NCI-H1048 (cell line): ENCODE data around the gene AIMP1.
"Not testable (repeated sequence)": the region's sequence is repeated elsewhere in the genome, so short reads cannot be mapped to it uniquely, and the experiment has no call there.

Experiments used
- DNase-seq: peaks from one replicate; lab custom pipeline; 2025; lab: John Stamatoyannopoulos, UW

Gene AIMP1

DNA sequence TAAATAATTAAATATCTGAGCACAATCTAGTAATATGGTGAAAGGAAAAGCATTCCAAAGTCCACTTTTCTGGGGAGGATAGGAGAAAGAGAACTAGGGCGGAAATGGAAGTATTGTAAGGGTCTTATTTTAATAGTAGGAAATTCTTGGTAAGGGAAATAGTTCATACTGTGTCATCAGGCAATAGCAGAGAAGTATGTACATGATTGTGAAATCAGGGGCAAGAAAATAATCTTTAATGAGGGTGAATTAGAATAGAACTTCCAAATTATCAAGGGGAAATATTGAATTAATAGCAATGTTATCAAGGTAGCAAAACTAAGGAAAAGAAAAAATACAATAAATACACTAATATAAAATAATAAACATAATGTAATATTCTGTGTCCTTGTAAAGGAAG lies 37.4 kb downstream of the AIMP1 start:
- DNase-seq = no peak

DNA sequence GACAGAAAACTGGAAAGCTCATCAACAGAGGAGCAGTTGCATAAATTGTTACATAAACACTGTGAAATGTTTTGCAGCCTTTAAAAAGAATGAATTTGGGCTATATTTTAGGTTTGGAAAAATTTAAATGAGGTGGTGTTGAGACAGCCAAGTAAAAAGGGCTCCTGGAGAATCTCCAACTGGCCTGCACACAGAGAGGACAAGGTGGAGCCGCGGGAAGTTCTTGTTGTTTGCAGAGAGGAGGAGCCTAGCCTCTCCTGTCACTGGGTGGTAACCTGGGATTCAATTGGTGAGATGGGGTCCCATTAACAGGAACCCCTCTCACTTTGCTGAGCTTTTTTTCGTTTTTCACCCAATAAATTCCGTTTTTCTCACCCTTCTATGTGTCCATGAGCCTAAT lies 38.8 kb downstream of the AIMP1 start:
- no peak for DNase-seq

- DNase-seq = no peak
Observed at GRCh38 chr4:106358899-106359298, 42.5 kb downstream of the AIMP1 start.

GRCh38 chr4:106362086-106362825 lies 45.9 kb downstream of the AIMP1 start:
- no peak for DNase-seq

- DNase-seq = no peak
Observed at GRCh38 chr4:106364282-106364681, 47.9 kb downstream of the AIMP1 start.

DNA sequence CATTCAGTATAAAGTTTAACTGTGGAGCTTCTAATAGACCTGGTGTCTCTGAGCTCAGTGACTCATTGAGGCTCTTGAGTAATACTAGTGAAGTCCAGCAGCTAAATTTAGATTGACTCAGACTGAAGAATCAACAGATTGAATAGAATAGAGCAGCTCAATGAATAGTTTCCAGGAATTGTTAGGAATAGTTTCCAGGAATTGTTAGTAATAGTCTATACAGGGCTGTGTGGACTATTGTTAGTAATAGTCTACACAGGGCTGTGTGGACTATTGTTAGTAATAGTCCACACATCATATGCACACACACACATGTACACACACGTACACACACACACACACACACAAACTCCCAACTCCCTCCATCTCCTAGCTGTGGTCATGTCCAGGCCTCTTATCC lies 49.3 kb downstream of the AIMP1 start:
- DNase-seq = no peak

- no peak for DNase-seq
Observed at GRCh38 chr4:106366026-106366425, 49.7 kb downstream of the AIMP1 start.

GRCh38 chr4:106367072-106367471 lies 50.7 kb downstream of the AIMP1 start:
- no peak for DNase-seq

- no peak for DNase-seq
Observed at GRCh38 chr4:106368678-106369077, 52.3 kb downstream of the AIMP1 start, which contains the start of gene GIMD1. GIMD1 (minus strand) TSS chr4:106368778; CDS start chr4:106367435, 1,343 bp downstream.

- DNase-seq = no peak
Observed at GRCh38 chr4:106369456-106370060, 53.2 kb downstream of the AIMP1 start.

- DNase-seq = no peak
Observed at GRCh38 chr4:106370214-106370613, 53.9 kb downstream of the AIMP1 start.

DNA sequence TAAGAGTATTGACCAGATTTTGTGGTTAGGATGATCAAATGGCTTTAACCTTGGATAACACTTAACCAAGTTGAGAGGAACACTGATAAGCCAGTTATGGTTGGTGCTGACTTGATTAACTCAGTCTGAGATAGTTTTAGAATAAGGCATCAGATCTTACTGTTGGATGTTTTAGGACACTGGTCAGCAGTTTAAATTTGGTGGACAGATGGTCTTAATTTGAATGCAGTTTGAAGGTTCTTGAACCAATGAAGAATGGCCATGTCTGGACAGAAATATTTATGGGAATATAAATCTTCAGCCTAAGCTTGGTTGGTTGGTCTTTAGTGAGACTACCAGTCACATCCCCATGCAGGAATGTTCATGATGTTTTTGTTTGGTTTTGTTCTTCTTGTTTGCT lies 54.8 kb downstream of the AIMP1 start:
- no peak for DNase-seq

DNA sequence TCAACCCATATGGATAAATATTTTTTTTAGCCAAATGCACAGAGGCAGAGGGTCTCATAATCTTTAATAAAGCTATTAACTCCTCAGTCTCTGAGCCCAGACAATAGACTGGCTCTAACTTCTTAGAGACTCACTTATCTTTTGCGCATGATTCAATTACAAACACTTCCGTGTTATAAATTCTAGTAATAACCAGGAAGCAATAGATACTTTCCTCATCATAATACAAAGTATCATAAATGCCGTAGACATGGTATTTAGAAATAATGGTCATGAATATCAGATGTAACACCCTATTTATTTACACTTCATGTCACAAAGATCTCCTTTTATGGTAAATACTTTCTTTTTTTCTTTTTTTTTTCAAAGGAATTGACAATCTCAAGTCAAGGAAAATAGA lies 56.7 kb downstream of the AIMP1 start:
- DNase-seq = no peak

- DNase-seq = no peak
Observed at GRCh38 chr4:106380179-106380578, 63.8 kb downstream of the AIMP1 start.

GRCh38 chr4:106384878-106385277 lies 68.5 kb downstream of the AIMP1 start:
- DNase-seq = no peak

GRCh38 chr4:106385853-106386393 lies 69.6 kb downstream of the AIMP1 start:
- no peak for DNase-seq

DNA sequence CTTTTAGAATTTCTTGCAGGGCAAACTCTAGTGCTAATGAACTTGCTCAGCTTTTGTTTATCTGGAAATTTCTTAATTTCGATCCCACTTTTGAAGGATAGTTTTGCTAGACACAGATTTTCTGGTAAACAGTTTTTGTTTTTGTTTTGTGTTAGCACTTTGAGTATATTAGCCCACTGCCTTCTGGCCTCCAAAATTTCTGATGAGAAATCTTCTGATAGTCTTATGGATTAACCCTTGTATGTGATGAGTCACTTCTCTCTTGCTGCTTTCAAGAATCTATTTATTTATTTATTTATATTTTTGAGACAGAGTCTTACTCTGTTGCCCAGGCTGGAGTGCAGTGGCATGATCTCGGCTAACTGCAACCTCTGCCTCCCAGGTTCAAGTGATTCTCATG lies 79.2 kb downstream of the AIMP1 start:
- DNase-seq = no peak

GRCh38 chr4:106398898-106399297 lies 82.5 kb downstream of the AIMP1 start:
- not testable (repeated sequence) for DNase-seq
